Stimulated activated naive CD4-positive, alpha-beta T cell treated with Interleukin-2 at 50 U/mL for 16 hours (primary cell): Measurements from ENCODE around the gene NEK5.
"Not testable (repeated sequence)": the region's sequence is repeated elsewhere in the genome, so short reads cannot be mapped to it uniquely, and the experiment has no call there.

Experiments used
- DNase-seq: peaks from one replicate; lab custom pipeline; 2025; lab: John Stamatoyannopoulos, UW

Gene NEK5

GRCh38 chr13:52136763-52137162, 7.9 kb upstream of the NEK5 start:
- no peak for DNase-seq

GRCh38 chr13:52130641-52131040, 1.8 kb upstream of the NEK5 start:
- no peak for DNase-seq

GRCh38 chr13:52127783-52128702, 830 bp downstream of the NEK5 start:
- DNase-seq, result peak; percentile 1

GRCh38 chr13:52127378-52127777, 1.5 kb downstream of the NEK5 start:
- no peak for DNase-seq

GRCh38 chr13:52125547-52125946, 3.3 kb downstream of the NEK5 start:
- no peak for DNase-seq

- DNase-seq, result no peak
Measured at GRCh38 chr13:52118595-52118994, 10.3 kb downstream of the NEK5 start.

GRCh38 chr13:52118095-52118494, 10.8 kb downstream of the NEK5 start:
- no peak for DNase-seq

GRCh38 chr13:52112591-52112990, 16.3 kb downstream of the NEK5 start:
- DNase-seq, result no peak

- DNase-seq, result no peak
Measured at GRCh38 chr13:52109116-52109670, 19.7 kb downstream of the NEK5 start.

- no peak for DNase-seq
Measured at GRCh38 chr13:52105841-52106240, 23.0 kb downstream of the NEK5 start.

GRCh38 chr13:52104624-52105023, 24.2 kb downstream of the NEK5 start:
- DNase-seq, result no peak

- no peak for DNase-seq
Measured at GRCh38 chr13:52103386-52103785, 25.5 kb downstream of the NEK5 start.

- DNase-seq, result not testable (repeated sequence)
Measured at GRCh38 chr13:52102423-52102822, 26.4 kb downstream of the NEK5 start.

GRCh38 chr13:52097197-52097596, 31.7 kb downstream of the NEK5 start:
- no peak for DNase-seq

- no peak for DNase-seq
Measured at GRCh38 chr13:52096748-52097147, 32.1 kb downstream of the NEK5 start.

- DNase-seq, result no peak
Measured at GRCh38 chr13:52096062-52096461, 32.8 kb downstream of the NEK5 start.

GRCh38 chr13:52092087-52092486, 36.8 kb downstream of the NEK5 start:
- DNase-seq, result no peak

- no peak for DNase-seq
Measured at GRCh38 chr13:52091473-52091872, 37.4 kb downstream of the NEK5 start.

- no peak for DNase-seq
Measured at GRCh38 chr13:52085421-52085820, 43.5 kb downstream of the NEK5 start.

GRCh38 chr13:52084981-52085380, 43.9 kb downstream of the NEK5 start:
- DNase-seq, result not testable (repeated sequence)

GRCh38 chr13:52082601-52083000, 46.3 kb downstream of the NEK5 start:
- no peak for DNase-seq

- DNase-seq, result not testable (repeated sequence)
Measured at GRCh38 chr13:52079891-52080290, 49.0 kb downstream of the NEK5 start.

GRCh38 chr13:52070929-52071523, 57.8 kb downstream of the NEK5 start:
- no peak for DNase-seq
